ENCODE measurements around the gene NIF3L1. TPM values are rescaled to one million over a fixed set of nuclear protein-coding genes. Genes with fewer than 3 reads are reported as not detected.

Gene NIF3L1
- total RNA-seq, 1 donor from 2014 or later, result 27.1 TPM

DNA sequence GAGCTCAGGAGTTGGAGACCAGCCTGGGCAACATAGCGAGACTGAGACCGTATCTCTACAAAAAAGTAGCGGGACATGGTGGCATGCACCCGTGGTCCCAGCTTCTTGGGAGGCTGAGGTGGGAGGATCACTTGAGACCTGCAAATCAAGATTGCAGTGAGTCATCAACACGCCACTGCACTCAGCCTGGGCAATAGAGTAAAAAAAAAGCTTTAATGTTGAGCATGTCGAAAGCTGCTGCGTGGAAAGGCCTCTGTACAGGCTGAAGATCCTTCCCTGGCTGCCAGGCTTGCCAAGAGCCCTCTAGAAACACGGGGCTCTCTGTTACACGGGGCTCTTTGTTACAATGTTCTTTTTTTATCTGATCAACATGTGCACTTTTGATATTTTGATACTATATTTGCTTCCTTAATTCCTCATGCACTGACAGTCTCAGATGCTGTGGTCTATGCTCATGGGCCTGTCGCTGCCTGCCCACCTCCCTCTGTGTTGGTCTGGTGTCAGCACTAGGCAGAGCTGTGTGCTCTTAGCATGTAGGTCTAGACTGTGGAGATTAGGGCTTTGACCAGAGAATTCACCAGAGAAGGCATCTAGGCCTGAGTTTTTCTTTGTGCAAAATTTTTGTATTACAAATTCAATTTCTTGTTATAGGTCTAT is 43.4 kb upstream of the NIF3L1 start:
- TF ChIP-seq CTCF (IDR thresholded peaks at IDR 0.05; ENCODE audit: unreplicated experiment), result no peak
- no peak overlapping the region for H3K27ac Mint-ChIP-seq
- no peaks in the 10 kb centered on the region for H3K4me1 Mint-ChIP-seq (ENCODE audit: low read depth)
- H3K27me3 Mint-ChIP-seq, result no peaks in the 10 kb centered on the region
- H3K36me3 Mint-ChIP-seq (ENCODE audit: insufficient read depth), result peaks cover 3% of the 10 kb centered on the region
- no peak for DNase-seq (ENCODE audit: low spot score, unreplicated experiment)
- no peaks in the 10 kb centered on the region for H3K9me3 Mint-ChIP-seq (ENCODE audit: low read depth)
- H3K4me3 Mint-ChIP-seq (ENCODE audit: low read depth), result no peak overlapping the region

DNA sequence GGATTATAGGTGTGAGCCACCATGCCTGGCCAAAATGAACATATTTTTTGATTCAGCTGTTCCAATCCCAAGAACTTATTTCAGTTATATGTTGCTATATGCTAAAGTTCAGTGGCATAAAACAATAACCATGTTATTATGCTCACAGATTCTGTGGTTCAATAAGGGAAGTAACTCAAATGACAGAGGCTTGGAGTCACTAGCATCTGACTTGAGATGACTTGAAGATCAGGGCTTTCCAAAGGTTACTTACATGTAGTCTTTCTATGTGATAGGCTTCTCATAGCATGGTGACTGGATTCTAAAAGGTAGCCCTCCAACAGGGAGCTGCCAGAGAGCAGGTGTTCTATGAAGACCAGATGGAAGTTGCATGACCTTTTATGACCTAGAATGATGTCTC is 41.9 kb upstream of the NIF3L1 start:
- no peaks in the 10 kb centered on the region for H3K4me1 Mint-ChIP-seq (ENCODE audit: low read depth)
- no peaks in the 10 kb centered on the region for H3K27me3 Mint-ChIP-seq
- H3K9me3 Mint-ChIP-seq (ENCODE audit: low read depth), result no peaks in the 10 kb centered on the region
- no peak overlapping the region for H3K4me3 Mint-ChIP-seq (ENCODE audit: low read depth)
- no peak for TF ChIP-seq CTCF (IDR thresholded peaks at IDR 0.05; ENCODE audit: unreplicated experiment)
- no peak overlapping the region for H3K27ac Mint-ChIP-seq
- DNase-seq (ENCODE audit: low spot score, unreplicated experiment), result no peak
- peaks cover 11% of the 10 kb centered on the region for H3K36me3 Mint-ChIP-seq (ENCODE audit: insufficient read depth)

DNA sequence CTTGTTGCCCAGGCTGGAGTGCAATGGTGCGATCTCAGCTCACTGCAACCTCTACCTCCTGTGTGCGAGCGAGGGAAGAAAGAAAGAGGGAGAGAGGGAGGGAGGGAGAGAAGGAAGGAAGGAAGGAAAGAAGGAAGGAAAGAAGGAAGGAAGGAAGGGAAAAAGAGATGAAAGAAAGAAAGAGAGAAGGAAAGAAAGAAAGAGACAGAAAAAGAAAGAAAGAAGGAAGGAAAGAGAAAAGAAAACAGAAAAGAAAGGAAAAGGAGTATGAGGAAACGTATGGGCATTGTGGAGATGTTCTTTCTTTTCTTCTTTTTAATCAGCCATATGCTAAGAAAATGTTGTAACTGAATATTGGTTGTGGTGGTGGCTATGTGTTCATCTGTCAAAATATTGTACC is 41.2 kb upstream of the NIF3L1 start:
- H3K4me3 Mint-ChIP-seq (ENCODE audit: low read depth), result no peak overlapping the region
- H3K4me1 Mint-ChIP-seq (ENCODE audit: low read depth), result no peaks in the 10 kb centered on the region
- no peak overlapping the region for H3K27ac Mint-ChIP-seq
- peaks cover 17% of the 10 kb centered on the region for H3K36me3 Mint-ChIP-seq (ENCODE audit: insufficient read depth)
- no peaks in the 10 kb centered on the region for H3K27me3 Mint-ChIP-seq
- no peak for TF ChIP-seq CTCF (IDR thresholded peaks at IDR 0.05; ENCODE audit: unreplicated experiment)
- no peaks in the 10 kb centered on the region for H3K9me3 Mint-ChIP-seq (ENCODE audit: low read depth)
- no peak for DNase-seq (ENCODE audit: low spot score, unreplicated experiment)

DNA sequence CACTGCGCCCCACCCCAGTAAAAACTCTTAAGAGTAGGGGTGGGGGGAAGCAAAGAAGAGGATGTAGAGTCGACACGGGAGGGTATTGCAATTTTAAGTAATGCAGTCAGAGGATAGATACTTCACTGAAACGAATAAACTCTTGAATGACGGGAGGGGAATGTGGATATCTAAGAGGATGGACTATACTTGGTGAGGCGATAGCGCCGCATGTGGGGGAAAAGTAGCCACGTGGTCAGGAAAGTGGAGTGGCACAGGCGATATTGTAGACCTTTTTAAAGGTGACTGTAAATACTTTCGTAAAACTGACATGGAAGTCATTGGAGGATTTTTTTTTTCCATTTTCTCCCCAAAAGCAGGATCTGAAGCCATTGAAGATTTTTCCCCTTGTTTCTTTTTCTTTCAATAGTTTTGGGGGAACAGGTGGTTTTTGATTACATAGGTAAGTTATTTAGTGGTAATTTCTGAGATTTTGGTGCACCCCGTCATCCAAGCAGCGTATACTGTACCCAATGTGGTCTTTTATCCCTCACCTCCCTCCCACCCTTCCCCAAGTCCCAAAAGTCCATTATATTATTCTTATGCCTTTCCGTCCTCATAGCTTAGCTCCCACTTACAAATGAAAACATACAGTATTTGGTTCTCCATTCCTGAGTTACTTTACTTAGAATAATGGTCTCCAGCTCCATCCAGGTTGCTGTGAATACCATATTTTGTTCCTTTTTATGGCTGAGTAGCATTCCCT is 38.5 kb upstream of the NIF3L1 start:
- no peak for DNase-seq (ENCODE audit: low spot score, unreplicated experiment)
- peaks cover 28% of the 10 kb centered on the region for H3K36me3 Mint-ChIP-seq (ENCODE audit: insufficient read depth)
- peak overlapping the region; percentile 85 for H3K27ac Mint-ChIP-seq
- no peak for TF ChIP-seq CTCF (IDR thresholded peaks at IDR 0.05; ENCODE audit: unreplicated experiment)
- no peaks in the 10 kb centered on the region for H3K4me1 Mint-ChIP-seq (ENCODE audit: low read depth)
- H3K27me3 Mint-ChIP-seq, result no peaks in the 10 kb centered on the region
- no peaks in the 10 kb centered on the region for H3K9me3 Mint-ChIP-seq (ENCODE audit: low read depth)
- H3K4me3 Mint-ChIP-seq (ENCODE audit: low read depth), result no peak overlapping the region

GRCh38 chr2:200851398-200852248 is 37.5 kb upstream of the NIF3L1 start:
- H3K9me3 Mint-ChIP-seq (ENCODE audit: low read depth), result no peaks in the 10 kb centered on the region
- no peaks in the 10 kb centered on the region for H3K4me1 Mint-ChIP-seq (ENCODE audit: low read depth)
- no peaks in the 10 kb centered on the region for H3K27me3 Mint-ChIP-seq
- no peak overlapping the region for H3K4me3 Mint-ChIP-seq (ENCODE audit: low read depth)
- H3K36me3 Mint-ChIP-seq (ENCODE audit: insufficient read depth), result peaks cover 31% of the 10 kb centered on the region
- no peak overlapping the region for H3K27ac Mint-ChIP-seq
- TF ChIP-seq CTCF (IDR thresholded peaks at IDR 0.05; ENCODE audit: unreplicated experiment), result no peak
- no peak for DNase-seq (ENCODE audit: low spot score, unreplicated experiment)
